Dedifferentiated amniotic fluid mesenchymal stem cell (primary cell): Measurements from ENCODE around the gene IPMK.

Experiments
- DNase-seq: peaks from one replicate; pipeline ENCODE4 v3.0.0-alpha.2; 2016; ENCODE audit errors: extremely low spot score

IPMK gene

DNA sequence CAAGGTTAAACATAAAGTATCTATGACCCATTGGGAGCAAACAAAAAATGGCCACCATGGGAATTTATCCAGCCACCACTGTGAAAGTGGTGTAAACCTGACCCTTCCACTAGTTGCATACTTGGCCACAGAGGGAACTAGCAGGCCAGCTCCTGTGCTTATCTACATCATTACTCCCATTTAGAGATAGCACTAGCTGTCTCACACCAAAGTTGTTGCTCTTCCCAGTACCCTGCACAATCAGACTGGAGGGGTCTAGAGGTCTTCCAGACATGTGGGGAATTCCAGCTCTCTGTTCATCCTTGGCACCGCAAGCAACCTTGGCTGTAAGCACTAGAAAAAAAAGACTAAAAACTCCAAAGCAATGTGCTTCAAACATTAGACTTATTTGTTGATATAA, 113.9 kb downstream of the IPMK start:
- DNase-seq = no peak

DNA sequence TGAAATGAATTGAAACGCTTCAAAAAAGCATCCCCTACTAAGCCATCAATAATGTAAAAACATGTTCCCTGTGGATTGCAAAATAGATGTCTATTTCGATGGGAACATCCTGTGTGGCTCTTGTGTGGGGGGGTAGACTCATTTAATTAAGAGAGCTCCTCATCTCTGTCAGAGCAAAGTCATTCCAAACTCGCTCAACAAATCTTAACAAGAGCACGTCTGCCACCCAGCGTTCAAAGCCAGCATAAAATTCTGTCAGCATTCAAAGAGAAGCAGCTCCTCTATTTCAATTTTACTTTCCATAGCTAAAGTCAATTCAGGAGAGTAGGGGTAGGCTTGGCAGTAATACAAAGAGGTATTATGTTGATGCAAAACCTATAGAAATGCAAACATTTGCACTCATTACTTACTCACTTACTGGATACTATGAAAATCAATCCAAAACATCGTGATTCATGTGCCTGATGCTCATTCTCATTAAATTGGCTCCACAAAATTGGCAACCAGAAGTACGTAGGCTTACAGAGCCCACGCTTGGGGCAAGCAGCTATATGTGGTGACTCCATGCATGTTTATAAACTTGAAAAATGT, 114.9 kb downstream of the IPMK start:
- DNase-seq = peak; percentile 74

DNA sequence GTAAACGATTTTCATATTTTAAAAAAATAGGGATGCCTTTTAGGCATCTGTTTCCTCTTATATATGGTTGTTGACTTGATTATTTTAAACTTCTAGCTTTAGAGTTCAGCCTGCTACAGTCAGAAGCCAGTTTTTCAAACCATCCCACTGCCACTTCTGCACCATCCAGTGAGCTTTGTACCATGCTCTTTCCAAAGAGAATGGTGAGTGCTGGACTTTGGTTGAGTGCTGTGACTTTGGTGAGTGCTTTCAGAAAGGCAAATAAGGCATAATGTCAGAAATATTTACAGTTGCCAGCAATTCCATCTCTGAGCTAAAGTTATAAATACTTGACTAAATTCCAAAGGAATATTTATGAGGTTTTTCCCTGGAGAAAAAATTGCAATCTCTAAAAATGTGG, 117.4 kb downstream of the IPMK start:
- DNase-seq = no peak

DNA sequence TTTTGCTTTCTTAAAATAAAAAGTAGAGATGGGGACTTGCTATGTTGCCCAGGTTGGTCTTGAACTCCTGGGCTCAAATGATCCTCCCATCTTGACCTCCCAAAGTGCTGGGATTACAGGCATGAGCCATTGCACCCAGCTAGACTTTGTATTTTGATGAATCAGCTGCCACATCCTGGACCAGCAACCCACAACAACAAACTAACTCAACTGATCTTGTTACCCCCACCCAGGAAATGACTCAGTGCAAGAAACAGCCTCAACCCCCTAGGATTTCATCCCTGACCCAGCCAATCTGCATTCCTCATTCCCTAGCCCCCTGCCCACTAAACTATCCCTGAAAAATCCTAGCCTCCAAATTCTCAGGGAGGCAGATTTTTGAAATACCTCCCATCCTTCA, 123.8 kb downstream of the IPMK start:
- DNase-seq = no peak
